CD4-positive, alpha-beta T cell treated with Interleukin-15 for 4 hours (primary cell): Measurements from ENCODE around the gene BCO2.
"Not testable (repeated sequence)": the region's sequence is repeated elsewhere in the genome, so short reads cannot be mapped to it uniquely, and the experiment has no call there.

ENCODE experiments used
- DNase-seq: peaks from one replicate; pipeline ENCODE4 v3.0.0-alpha.2; 2020; ENCODE audit warnings: low spot score

Gene BCO2

GRCh38 chr11:112166562-112166961 lies 8.8 kb upstream of the BCO2 start:
- DNase-seq, result no peak

GRCh38 chr11:112167145-112167544 lies 8.2 kb upstream of the BCO2 start, which contains the start of gene TEX12:
Gene TEX12, plus strand, starts transcription at chr11:112167372. Its CDS starts 1,897 bp downstream, at chr11:112169269.
- no peak for DNase-seq

GRCh38 chr11:112172362-112172994 lies 2.8 kb upstream of the BCO2 start:
- DNase-seq, result no peak

GRCh38 chr11:112173152-112173551 lies 2.2 kb upstream of the BCO2 start:
- no peak for DNase-seq

GRCh38 chr11:112175599-112175952 lies 264 bp downstream of the BCO2 start:
- no peak for DNase-seq

- no peak for DNase-seq
Measured at GRCh38 chr11:112176077-112176476, 765 bp downstream of the BCO2 start.

GRCh38 chr11:112177589-112177988 lies 2.3 kb downstream of the BCO2 start:
- DNase-seq, result no peak

- DNase-seq, result no peak
Measured at GRCh38 chr11:112178428-112178827, 3.1 kb downstream of the BCO2 start.

GRCh38 chr11:112178936-112179335 lies 3.6 kb downstream of the BCO2 start:
- no peak for DNase-seq

GRCh38 chr11:112179601-112180000 lies 4.3 kb downstream of the BCO2 start:
- peak; percentile 2 for DNase-seq

- no peak for DNase-seq
Measured at GRCh38 chr11:112182867-112183266, 7.6 kb downstream of the BCO2 start.

GRCh38 chr11:112185883-112186282 lies 10.6 kb downstream of the BCO2 start:
- DNase-seq, result no peak

GRCh38 chr11:112186304-112186703 lies 11.0 kb downstream of the BCO2 start:
- no peak for DNase-seq

- DNase-seq, result not testable (repeated sequence)
Measured at GRCh38 chr11:112195113-112195512, 19.8 kb downstream of the BCO2 start.

GRCh38 chr11:112195951-112196351 lies 20.6 kb downstream of the BCO2 start:
- DNase-seq, result no peak

GRCh38 chr11:112196519-112197087 lies 21.3 kb downstream of the BCO2 start:
- no peak for DNase-seq

GRCh38 chr11:112199101-112199500 lies 23.8 kb downstream of the BCO2 start:
- DNase-seq, result not testable (repeated sequence)

GRCh38 chr11:112200252-112200651 lies 24.9 kb downstream of the BCO2 start:
- DNase-seq, result no peak

- no peak for DNase-seq
Measured at GRCh38 chr11:112206071-112206470, 30.8 kb downstream of the BCO2 start.

- DNase-seq, result no peak
Measured at GRCh38 chr11:112210890-112211289, 35.6 kb downstream of the BCO2 start.

GRCh38 chr11:112211536-112211935 lies 36.2 kb downstream of the BCO2 start:
- peak; percentile 2 for DNase-seq

- DNase-seq, result no peak
Measured at GRCh38 chr11:112212290-112212689, 37.0 kb downstream of the BCO2 start.

- no peak for DNase-seq
Measured at GRCh38 chr11:112212710-112213109, 37.4 kb downstream of the BCO2 start.

- DNase-seq, result no peak
Measured at GRCh38 chr11:112213753-112214152, 38.4 kb downstream of the BCO2 start.
